ENCODE measurements around the gene CALML6.

GRCh38 chr1:1922702-1922955 is 7.6 kb downstream of the CALML6 start:
- no peak for TF ChIP-seq CTCF (IDR thresholded peaks at IDR 0.05)
- no peak for TF ChIP-seq POLR2A (IDR thresholded peaks at IDR 0.05)

Measured in body of pancreas (tissue), 4 donors.